Lung (tissue), 12 donors: ENCODE measurements around the gene ANKUB1. TPM values are rescaled to one million over a fixed set of nuclear protein-coding genes. Genes with fewer than 3 reads are reported as not detected.

Experiments
- ATAC-seq: fragments of 200-7000 bp; cut with Tn5 transposase; one replicate; pipeline ENCODE4 v1.9.1; 2020; ENCODE audit warnings: moderate number of reproducible peaks; ENCODE audit not compliant: insufficient read depth, low FRiP score
- DNase-seq, 3 donors: peaks; one replicate each; pipeline ENCODE4 v3.0.0-alpha.2; 2013 to 2017
- H3K27ac ChIP-seq, 2 donors: one replicate each; pipeline ENCODE4 v1.5.1; 2013; ENCODE audit warnings: mild to moderate bottlenecking in 2 of 2, moderate library complexity in 2 of 2, control low read depth in 1 of 2, inconsistent platforms in 1 of 2, low read depth in 1 of 2, low read length in 1 of 2
- H3K27me3 ChIP-seq, 3 donors: one replicate each; pipeline ENCODE4 v1.5.1; 2013; ENCODE audit warnings: low read length in 2 of 3; ENCODE audit not compliant: control insufficient read depth in 3 of 3, insufficient read depth in 3 of 3
- H3K36me3 ChIP-seq, 4 donors: one replicate each; pipeline ENCODE4 v1.5.1; 2013; ENCODE audit warnings: low read length in 4 of 4, mild to moderate bottlenecking in 1 of 4, moderate library complexity in 1 of 4; ENCODE audit not compliant: control insufficient read depth in 4 of 4, insufficient read depth in 4 of 4
- H3K4me1 ChIP-seq, 5 donors: one replicate each; pipeline ENCODE4 v1.5.1; 2013; ENCODE audit warnings: low read length in 5 of 5, mild to moderate bottlenecking in 2 of 5, moderate library complexity in 1 of 5; ENCODE audit not compliant: control insufficient read depth in 5 of 5, insufficient read depth in 5 of 5
- H3K4me3 ChIP-seq: one replicate; pipeline ENCODE4 v1.5.1; 2013; ENCODE audit warnings: mild to moderate bottlenecking, control low read depth, moderate library complexity
- H3K9ac ChIP-seq, 2 donors: one replicate each; pipeline ENCODE4 v1.5.1; 2013; ENCODE audit warnings: low read length in 2 of 2, control low read depth in 1 of 2; ENCODE audit not compliant: insufficient read depth in 1 of 2
- H3K9me3 ChIP-seq, 4 donors: one replicate each; pipeline ENCODE4 v1.5.1; 2013; ENCODE audit warnings: low read length in 3 of 4, mild to moderate bottlenecking in 1 of 4, moderate library complexity in 1 of 4; ENCODE audit not compliant: control insufficient read depth in 4 of 4, insufficient read depth in 3 of 4
- CTCF ChIP-seq: IDR thresholded peaks from 2 replicates; pipeline ENCODE4 v1.5.1; 2012; ENCODE audit warnings: mild to moderate bottlenecking; ENCODE audit errors: control extremely low read depth, extremely low read depth
- WGBS, 2 donors: extraction: QIAGEN DNeasy Blood & Tissue Kit; methylation state at CpG; one replicate each; pipeline ENCODE4 v1.1.7; 2013; 5-methylcytosine and 5-hydroxymethylcytosine counted together
- polyA plus RNA-seq, 2 donors: library from polyadenylated mRNA; stranded (reverse); fragments of 200-250 nt; gene quantifications; one replicate each; pipeline ENCODE4 v1.2.1, GENCODE V29; 2013
- total RNA-seq, 2 donors: library from RNA; depleted of rRNA in 1 of 2; stranded (reverse); fragments of >200 nt in 1 of 2; gene quantifications; one replicate each; pipeline ENCODE4 v1.2.1, GENCODE V29; 2014 to 2021
- donor health status: control.
- donor health status: control.
- donor health status: Bipolar disorder and iron deficiency.
- donor health status: healthy.
- donor health status: DM: yes; HTN: yes; CAD: no.

The ANKUB1 gene
- total and polyA plus RNA-seq, 4 donors, result 1.3 to 6.7 (median 2.4) TPM

- H3K9ac ChIP-seq, result no peak overlapping the region
- H3K27me3 ChIP-seq, result no peaks in the 10 kb centered on the region
- H3K27ac ChIP-seq, result no peak overlapping the region
- no peak overlapping the region for H3K4me3 ChIP-seq
- H3K4me1 ChIP-seq, result peaks cover 0 to 3% (median 0%) of the 10 kb centered on the region in 5 donors
- H3K36me3 ChIP-seq, result no peaks in the 10 kb centered on the region
- WGBS, 2 donors, result 10 to 24% methylated on average over 2 of the region's 2 CpGs
- ATAC-seq (no peak), DNase-seq (peak; percentile 61 to 88 (median 85))
- no peaks in the 10 kb centered on the region for H3K9me3 ChIP-seq
- TF ChIP-seq CTCF, result peak; percentile 24
Observed at GRCh38 chr3:149717391-149718056, 74.8 kb downstream of the ANKUB1 start.

- Histone ChIP-seq H3K36me3 (no peaks in the 10 kb centered on the region), H3K4me1 (peaks cover 0 to 3% (median 0%) of the 10 kb centered on the region in 5 donors), H3K9ac (no peak overlapping the region), H3K27ac (no peak overlapping the region), H3K27me3 (no peaks in the 10 kb centered on the region), H3K4me3 (no peak overlapping the region), H3K9me3 (no peaks in the 10 kb centered on the region)
- ATAC-seq (no peak), DNase-seq (no peak)
- WGBS, 2 donors, result 72 to 85% methylated on average over 6 of the region's 6 CpGs
- no peak for TF ChIP-seq CTCF
Observed at GRCh38 chr3:149716984-149717383, 75.4 kb downstream of the ANKUB1 start.

- Histone ChIP-seq H3K27me3 (no peaks in the 10 kb centered on the region), H3K4me1 (peaks cover 0 to 3% (median 0%) of the 10 kb centered on the region in 5 donors), H3K36me3 (no peaks in the 10 kb centered on the region), H3K9me3 (no peaks in the 10 kb centered on the region), H3K4me3 (no peak overlapping the region), H3K9ac (no peak overlapping the region), H3K27ac (no peak overlapping the region)
- no peak for ATAC-seq
- DNase-seq, result no peak
- WGBS, 2 donors, result 94 to 97% methylated on average over 13 of the region's 13 CpGs
- no peak for TF ChIP-seq CTCF
Observed at GRCh38 chr3:149715247-149715646, 77.1 kb downstream of the ANKUB1 start.
